Breast epithelium (tissue), 3 donors: ENCODE results near the gene SERGEF.

Experiments
- CTCF ChIP-seq, 3 donors: fragments of 450-650 bp; IDR thresholded peaks; one replicate each; pipeline ENCODE4 v1.5.1; 2016 to 2017; ENCODE audit warnings: antibody characterized with exemption in 3 of 3, mild to moderate bottlenecking in 3 of 3, moderate library complexity in 3 of 3
- POLR2A ChIP-seq: fragments of 450-650 bp; IDR thresholded peaks from one replicate; pipeline ENCODE4 v1.6.1; 2016; ENCODE audit warnings: antibody characterized with exemption, mild to moderate bottlenecking, moderate library complexity
- POLR2AphosphoS5 ChIP-seq, 3 donors: sonication (generic); formaldehyde crosslinking; IDR thresholded peaks; one replicate each; pipeline ENCODE4 v1.6.1; 2017; ENCODE audit warnings: antibody characterized with exemption in 3 of 3

DNA sequence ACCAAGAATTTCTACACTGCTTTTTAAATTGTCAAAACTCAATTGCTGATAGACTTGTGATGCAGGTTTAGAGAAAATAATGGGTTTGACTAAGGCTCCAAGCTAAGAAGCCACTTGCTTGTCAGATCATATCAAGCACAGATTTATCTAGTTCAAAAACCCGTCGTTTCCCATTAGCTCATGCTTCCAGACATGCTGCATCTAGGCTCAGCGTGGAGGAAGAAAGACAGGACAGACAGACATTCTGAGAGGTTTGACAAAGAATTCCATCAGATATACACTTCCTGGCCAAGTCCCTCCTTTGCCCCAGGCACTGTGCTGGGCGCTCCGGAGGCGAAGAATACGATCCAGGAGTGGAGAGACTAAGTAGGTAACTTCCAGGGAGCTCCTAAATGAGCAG, 201.5 kb downstream of the SERGEF start:
- TF ChIP-seq CTCF (IDR thresholded peaks at IDR 0.05): no peak
- no peak for TF ChIP-seq POLR2A
- no peak for TF ChIP-seq POLR2AphosphoS5 (IDR thresholded peaks at IDR 0.05)
